ENCODE measurements around the gene PSMG1.

PSMG1 gene

DNA sequence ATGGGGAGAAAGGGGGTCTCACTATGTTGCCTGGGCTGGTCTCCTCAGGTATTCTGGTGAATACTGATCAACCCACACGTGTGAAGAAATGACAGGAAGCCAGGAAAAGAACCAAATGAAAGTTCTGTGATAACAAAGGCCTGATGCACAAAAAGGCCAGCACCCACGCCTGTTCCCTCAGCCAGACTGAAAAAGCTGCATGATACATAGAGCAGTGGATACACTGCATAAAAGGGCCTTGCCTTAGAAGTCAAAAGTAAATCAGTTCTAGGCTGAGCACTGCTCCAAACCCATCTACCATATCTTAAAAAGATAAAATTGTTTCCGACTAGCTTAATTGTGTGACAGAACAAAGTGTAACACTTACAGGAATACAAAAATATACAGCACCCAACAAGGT lies 36.9 kb upstream of the PSMG1 start:
- TF ChIP-seq, protein P1, sequence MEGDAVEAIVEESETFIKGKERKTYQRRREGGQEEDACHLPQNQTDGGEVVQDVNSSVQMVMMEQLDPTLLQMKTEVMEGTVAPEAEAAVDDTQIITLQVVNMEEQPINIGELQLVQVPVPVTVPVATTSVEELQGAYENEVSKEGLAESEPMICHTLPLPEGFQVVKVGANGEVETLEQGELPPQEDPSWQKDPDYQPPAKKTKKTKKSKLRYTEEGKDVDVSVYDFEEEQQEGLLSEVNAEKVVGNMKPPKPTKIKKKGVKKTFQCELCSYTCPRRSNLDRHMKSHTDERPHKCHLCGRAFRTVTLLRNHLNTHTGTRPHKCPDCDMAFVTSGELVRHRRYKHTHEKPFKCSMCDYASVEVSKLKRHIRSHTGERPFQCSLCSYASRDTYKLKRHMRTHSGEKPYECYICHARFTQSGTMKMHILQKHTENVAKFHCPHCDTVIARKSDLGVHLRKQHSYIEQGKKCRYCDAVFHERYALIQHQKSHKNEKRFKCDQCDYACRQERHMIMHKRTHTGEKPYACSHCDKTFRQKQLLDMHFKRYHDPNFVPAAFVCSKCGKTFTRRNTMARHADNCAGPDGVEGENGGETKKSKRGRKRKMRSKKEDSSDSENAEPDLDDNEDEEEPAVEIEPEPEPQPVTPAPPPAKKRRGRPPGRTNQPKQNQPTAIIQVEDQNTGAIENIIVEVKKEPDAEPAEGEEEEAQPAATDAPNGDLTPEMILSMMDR (IDR thresholded peaks at IDR 0.05; ENCODE audit: low read depth, low read length), result no peak
- Histone ChIP-seq H3K4me1 (no peaks in the 10 kb centered on the region), H3K4me3 (ENCODE audit: low read depth, low read length) (no peak overlapping the region), H3K27me3 (no peaks in the 10 kb centered on the region), H3K9me3 (no peaks in the 10 kb centered on the region), H3K36me3 (peaks cover 28% of the 10 kb centered on the region)
- no peak for DNase-seq

DNA sequence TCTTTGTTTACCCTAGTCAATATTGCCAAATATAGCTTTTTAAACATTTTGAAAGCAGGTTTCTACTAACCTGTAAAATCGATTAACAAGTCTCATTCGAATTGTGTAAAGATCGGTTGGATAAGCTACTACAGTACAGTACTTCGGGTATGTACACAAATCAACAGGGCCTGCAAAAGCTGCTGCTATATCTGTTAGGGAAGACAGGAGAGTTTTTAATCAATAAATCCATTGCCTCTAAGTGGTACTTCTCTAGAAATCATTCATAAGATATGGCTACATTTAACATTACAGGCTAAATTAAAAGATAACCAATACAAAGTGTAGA lies 34.8 kb upstream of the PSMG1 start:
- no peak for DNase-seq
- Histone ChIP-seq H3K4me3 (ENCODE audit: low read depth, low read length) (no peak overlapping the region), H3K9me3 (no peaks in the 10 kb centered on the region), H3K36me3 (peaks cover 22% of the 10 kb centered on the region), H3K4me1 (no peaks in the 10 kb centered on the region), H3K27me3 (no peaks in the 10 kb centered on the region)
- TF ChIP-seq, protein P1 (IDR thresholded peaks at IDR 0.05; ENCODE audit: low read depth, low read length), result no peak

DNA sequence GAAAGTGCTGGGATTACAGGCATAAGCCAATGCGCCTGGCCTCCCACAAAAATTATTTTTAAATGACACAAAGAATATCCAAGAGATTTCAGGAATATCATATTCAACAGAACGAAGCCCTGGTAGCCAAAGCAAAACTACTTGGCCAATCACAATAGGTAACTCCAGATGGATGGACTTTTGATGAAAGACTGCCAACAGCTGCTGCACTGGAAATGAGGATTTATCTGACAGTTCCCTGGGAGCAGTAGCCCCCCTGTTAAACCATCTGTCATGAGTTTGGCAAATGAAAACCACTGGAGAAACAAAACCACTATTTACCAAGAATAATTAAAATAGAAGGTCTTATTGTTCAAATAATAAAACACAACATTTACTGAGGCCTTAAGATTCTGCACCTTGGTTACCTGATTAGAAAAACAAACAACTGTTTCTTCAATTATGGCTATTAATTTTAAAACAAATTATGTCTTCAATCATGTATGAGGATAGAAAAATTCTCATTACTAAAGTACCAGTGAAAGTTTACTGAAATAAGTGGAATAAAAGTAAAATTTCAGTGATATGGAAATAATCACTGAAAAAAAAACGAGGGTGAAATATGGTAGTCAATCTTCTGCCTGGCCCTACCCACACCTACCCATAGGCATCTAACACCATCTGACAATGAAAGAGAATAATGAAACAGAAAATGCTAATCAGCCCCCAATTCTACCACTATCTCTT lies 34.3 kb upstream of the PSMG1 start:
- TF ChIP-seq, protein P1 (IDR thresholded peaks at IDR 0.05; ENCODE audit: low read depth, low read length), result no peak
- Histone ChIP-seq H3K4me1 (no peaks in the 10 kb centered on the region), H3K4me3 (ENCODE audit: low read depth, low read length) (no peak overlapping the region), H3K9me3 (no peaks in the 10 kb centered on the region), H3K36me3 (peaks cover 27% of the 10 kb centered on the region), H3K27me3 (no peaks in the 10 kb centered on the region)
- no peak for DNase-seq

DNA sequence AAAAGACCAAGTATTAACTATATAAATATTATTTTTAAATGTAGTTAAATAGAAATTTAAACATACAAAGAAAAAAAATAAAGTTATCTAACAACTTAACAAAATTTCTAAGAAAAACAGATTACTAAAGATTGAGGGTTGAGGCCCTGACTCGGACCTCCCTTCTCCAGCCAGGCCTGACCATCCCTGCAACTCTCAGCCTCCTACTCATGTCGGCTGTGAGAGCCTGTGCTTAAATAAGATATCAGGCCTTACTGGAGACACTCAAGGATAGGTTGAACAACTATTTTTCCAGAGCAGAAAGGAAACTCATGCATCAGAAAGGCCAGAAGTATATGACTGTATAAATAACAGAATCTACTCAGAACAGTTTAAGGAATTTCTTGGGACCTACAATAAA lies 33.0 kb upstream of the PSMG1 start:
- TF ChIP-seq, protein P1 (IDR thresholded peaks at IDR 0.05; ENCODE audit: low read depth, low read length), result no peak
- H3K36me3 ChIP-seq, result peaks cover 35% of the 10 kb centered on the region

DNA sequence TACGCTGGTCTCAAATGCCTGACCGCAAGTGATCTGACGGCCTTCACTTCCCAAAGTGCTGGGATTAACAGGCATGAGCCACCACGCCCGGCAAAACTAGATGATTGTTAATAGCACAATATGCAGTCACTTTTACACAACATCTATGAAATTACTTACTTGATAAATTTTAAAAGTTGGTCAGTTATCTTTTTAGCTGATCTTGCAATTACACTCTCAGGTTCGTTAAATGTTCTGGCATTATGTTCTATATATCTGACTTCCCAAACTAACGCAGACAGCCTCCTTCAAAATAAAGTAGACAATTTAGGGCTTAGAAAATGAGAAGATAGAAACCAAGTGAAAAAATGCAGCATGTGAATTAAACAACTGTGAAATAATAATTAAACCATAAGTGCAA lies 31.8 kb upstream of the PSMG1 start:
- Histone ChIP-seq H3K4me1 (no peaks in the 10 kb centered on the region), H3K27me3 (no peaks in the 10 kb centered on the region), H3K36me3 (peaks cover 41% of the 10 kb centered on the region), H3K4me3 (ENCODE audit: low read depth, low read length) (no peak overlapping the region), H3K9me3 (no peaks in the 10 kb centered on the region)
- no peak for DNase-seq
- TF ChIP-seq, protein P1 (IDR thresholded peaks at IDR 0.05; ENCODE audit: low read depth, low read length), result no peak

More for the DNA sequence above, 33.0 kb upstream of the PSMG1 start:
- DNase-seq, result no peak
- H3K27me3 ChIP-seq, result no peaks in the 10 kb centered on the region
- H3K4me1 ChIP-seq, result no peaks in the 10 kb centered on the region
- H3K4me3 ChIP-seq (ENCODE audit: low read depth, low read length), result no peak overlapping the region
- H3K9me3 ChIP-seq, result no peaks in the 10 kb centered on the region

DNA sequence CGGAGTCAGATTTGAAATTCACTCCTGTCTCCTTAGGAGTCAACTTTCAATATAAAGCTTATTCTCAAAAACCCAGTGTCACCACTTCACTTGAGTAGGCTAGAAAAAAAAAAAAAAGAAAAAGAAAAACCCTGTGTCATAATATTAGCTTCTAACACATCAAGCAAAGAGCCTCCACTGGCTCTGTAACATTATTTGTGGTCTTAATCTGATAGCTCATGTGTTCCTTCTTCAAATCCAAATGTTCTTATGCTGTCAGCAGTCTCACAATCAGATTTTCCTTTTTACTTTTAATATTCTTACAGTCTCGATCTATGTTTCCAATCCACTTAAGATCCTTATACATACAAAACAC lies 26.1 kb upstream of the PSMG1 start:
- no peak for DNase-seq
- Histone ChIP-seq H3K9me3 (no peaks in the 10 kb centered on the region), H3K36me3 (peaks cover 65% of the 10 kb centered on the region), H3K4me1 (no peaks in the 10 kb centered on the region), H3K4me3 (ENCODE audit: low read depth, low read length) (no peak overlapping the region), H3K27me3 (no peaks in the 10 kb centered on the region)
- TF ChIP-seq, protein P1 (IDR thresholded peaks at IDR 0.05; ENCODE audit: low read depth, low read length), result no peak
